ENCODE results near the gene KIAA0232.
"Not testable (repeated sequence)": the region's sequence is repeated elsewhere in the genome, so short reads cannot be mapped to it uniquely, and the experiment has no call there.

The KIAA0232 gene

DNA sequence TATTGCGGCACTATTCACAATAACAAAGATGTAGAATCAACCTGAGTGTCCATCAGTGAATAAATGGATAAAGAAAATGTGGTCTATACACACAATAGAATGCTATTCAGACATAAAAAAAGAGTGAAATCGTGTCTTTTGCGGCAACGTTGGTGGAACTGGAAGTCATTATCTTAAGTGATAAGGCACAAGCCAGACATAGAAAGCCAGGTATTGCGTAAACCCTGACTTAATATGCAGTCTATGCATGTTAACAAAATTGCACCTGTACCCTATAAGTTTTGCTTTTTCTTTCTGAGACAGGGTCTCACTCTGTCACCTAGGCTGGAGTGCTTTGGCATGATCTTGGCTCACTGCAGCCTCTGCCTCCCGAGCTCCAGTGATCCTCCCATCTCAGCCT lies 28.6 kb downstream of the KIAA0232 start:
- no peak for DNase-seq

DNA sequence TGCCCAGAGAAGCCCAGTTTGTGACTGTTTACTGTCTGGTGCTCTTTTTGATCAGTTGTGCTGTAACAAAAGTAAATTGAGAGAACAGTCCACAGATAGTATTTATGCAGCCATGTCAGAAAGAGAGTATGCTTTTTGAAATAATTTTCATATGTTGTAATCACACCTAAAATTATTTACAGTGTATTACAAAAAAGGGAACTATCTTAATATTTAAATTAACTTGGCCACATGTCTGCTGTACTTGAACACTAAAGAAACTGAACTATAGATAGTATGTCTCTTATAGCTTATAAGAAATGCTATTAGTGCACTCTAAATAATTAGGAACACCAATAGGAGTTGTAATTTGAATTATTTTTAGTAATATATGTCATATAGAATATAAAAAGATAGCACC lies 30.2 kb downstream of the KIAA0232 start:
- DNase-seq = no peak

GRCh38 chr4:6813725-6814124 lies 31.2 kb downstream of the KIAA0232 start:
- no peak for DNase-seq

DNA sequence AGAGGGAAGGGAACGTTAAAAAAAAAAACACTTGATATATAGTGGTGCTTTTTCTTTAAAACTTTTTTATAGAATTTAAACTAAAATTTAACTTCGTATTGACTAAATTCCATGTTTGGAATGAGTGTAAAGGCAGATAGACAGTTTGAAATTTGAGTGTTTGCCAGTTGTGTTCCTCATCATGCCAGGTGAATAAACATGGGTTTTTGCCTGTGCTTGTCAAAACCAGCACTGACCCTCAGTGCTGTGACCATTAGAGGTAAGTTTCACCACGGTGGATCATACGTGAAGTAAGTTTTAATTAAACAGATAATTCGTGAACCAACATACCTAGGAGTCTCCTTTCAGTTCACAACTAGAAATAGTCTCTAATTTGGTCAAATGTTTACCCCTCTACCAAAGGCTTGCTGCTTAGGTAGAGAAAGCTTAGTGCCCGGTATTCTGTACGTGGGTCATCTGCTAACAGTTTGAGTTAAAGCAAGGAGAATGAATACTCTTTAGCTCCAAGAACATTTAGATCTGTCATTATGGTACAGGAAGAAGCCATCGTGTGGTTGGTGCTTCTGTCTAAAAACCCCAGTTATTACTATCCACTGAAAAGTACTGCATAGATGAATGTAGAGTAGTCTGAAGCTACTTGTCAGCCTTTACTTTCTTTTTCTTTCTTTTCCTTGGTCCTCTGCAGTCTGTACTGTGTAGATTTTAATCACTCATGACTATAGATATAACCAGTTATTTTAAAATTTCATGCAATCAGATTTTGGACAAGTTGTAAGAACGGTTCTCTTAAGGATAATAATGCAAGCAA lies 32.7 kb downstream of the KIAA0232 start:
- no peak for DNase-seq

DNA sequence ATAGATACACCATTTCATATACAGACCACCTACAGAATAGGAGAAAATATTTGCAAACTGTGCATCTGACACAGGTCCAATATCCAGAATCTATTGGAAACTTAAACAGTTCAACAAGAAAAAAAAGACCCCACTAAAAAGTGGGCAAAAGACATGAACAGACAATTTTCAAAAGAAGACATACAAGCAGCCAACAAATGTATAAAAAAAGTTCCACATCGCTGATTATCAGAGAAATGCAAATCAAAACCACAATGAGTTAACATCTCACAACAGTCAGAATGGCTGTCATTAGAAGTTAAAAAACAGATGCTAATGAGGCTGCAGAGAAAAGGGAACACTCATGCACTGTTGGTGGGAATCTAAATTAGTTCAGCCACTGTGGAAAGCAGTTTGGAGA lies 36.8 kb downstream of the KIAA0232 start:
- DNase-seq = no peak

DNA sequence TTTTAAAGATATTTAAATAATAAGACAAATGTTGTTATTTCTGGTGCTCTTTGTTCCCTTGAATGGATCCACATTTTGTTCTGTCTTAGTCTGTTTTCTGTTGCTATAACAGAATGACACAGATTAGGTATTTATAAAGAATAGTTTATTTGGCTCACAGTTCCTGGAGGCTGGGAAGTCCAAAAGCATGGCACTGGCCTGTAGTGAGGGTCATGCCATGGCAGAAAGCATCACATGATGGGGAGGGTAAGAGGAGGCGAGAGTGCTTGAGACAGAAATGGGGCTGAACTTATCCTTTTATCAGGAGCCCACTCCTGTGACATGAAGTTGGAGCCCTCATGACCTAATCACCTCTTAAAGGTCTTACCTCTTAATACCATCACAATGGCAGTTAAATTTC lies 38.2 kb downstream of the KIAA0232 start:
- DNase-seq = no peak

DNA sequence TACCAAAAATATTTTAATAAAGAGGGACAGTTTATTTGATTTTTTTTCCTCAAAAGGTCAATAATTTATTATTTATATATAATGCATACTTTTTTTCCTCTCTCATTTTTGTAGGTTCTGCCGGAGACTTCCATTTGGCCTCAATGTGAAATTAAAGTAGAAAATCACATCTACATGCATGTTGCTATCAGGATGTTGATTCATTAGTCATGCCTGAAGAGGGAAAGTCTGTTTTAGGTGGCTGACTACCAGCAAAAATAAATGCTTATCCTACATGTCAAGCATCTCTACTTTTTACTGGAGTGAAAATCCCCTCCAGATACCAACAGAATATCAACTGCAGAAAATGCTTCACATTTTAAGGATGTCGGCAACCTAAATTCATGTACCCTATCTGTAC lies 41.5 kb downstream of the KIAA0232 start:
- DNase-seq = no peak

GRCh38 chr4:6824772-6825402 lies 42.4 kb downstream of the KIAA0232 start:
- DNase-seq = no peak

DNA sequence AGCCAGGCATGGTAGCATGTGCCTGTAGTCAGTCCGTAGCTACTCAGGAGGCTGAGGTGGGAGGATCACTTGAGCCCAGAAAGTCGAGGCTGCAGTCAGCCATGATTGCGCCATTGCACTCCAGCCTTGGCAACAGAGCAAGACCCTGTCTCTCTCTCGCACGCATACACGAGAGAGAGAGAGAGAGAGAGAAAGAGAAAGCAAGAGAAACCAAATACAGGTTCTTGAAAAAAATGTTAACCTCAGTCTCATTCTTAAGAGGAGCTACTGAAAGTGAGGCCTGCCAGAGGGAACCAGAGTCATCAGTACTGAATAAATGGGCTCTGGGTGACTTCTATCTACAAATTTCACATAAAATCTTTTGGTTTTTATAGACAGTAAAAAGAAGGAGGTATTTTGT lies 42.9 kb downstream of the KIAA0232 start:
- DNase-seq = no peak

- no peak for DNase-seq
Measured at GRCh38 chr4:6826781-6827508, 44.4 kb downstream of the KIAA0232 start.

DNA sequence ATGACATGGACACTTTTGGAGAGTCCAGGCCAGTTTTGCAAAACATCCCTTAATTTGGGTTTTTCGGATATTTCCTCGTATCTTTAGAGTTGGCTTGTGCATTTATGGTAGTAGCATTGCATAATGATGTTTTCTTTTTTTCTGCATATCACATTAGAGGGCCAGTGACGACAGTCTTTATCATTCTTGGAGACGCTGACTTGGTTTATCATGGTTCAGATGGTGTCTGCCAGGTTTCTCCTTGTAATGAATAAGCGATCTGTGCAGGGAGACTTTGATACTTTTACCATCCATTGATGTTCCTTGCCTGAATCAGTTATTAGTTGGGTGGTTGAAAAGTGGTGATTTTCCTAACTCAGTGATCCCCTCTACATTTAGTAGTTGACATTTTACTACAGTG lies 46.6 kb downstream of the KIAA0232 start:
- no peak for DNase-seq

- peak; percentile 40 for DNase-seq
Measured at GRCh38 chr4:6834867-6835266, 52.3 kb downstream of the KIAA0232 start.

- DNase-seq = not testable (repeated sequence)
Measured at GRCh38 chr4:6835616-6836015, 53.1 kb downstream of the KIAA0232 start.

- DNase-seq = not testable (repeated sequence)
Measured at GRCh38 chr4:6837106-6837505, 54.6 kb downstream of the KIAA0232 start.

DNA sequence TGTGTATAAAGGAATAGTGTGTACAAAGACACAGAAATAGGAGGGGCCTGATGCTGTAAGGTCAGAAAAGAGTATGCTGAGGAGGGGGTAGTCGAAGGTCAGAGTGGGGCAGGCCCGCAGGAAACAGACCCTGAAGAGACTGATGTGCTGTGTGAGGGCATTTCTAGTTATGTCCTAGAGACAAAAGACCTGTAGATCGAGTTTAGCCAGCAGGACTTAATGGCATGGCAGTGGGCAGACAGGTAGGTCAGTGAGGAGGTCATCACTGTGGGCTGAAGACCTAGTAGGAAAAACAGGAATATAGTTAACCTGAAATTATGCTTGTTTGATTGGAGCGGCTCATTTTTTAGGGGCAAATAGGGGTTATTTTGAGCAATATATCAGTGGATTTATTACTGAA lies 57.1 kb downstream of the KIAA0232 start:
- DNase-seq = no peak

DNA sequence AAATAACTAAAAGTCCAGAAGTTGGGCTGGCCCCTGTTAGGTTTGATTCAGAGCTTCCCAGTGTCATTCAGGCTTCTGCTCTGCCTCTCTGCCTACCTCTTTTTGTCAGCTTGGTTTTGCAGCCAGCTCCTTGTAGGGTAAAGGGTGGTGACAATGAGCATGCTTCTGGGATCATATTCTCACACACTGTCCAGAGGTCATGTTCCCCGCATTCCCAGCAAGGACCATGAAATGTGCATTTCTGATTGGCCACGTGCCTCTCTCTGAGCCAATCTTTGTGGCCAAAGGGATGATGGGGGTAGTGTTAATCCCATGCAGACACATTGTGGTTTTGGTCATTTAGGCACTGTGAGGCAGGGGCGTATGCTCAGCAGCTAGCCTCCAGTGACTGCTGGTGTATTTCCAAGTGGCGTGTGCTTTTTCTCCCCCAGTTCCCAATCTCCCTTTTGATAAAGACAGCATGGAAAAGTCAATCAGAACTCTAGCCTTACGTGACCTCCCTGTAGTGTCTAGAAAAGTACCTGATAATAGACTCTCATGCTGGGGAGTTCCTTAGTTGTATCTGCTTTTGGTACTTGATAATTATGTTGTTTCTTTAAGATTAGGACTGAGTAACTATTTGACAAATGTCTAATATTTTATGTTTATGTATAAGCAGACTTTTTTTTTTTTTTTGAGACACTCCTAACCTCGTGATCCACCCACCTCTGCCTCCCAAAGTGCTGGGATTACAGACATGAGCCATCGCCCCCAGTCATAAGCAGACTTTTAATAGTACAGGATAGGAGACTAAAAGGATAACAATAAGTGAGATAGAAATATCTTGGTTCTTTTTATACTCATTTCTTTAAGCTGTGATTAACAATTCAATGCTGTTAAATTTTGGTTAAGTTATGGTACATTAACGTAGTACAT lies 57.8 kb downstream of the KIAA0232 start:
- DNase-seq = no peak

- no peak for DNase-seq
Measured at GRCh38 chr4:6845027-6845426, 62.5 kb downstream of the KIAA0232 start.

DNA sequence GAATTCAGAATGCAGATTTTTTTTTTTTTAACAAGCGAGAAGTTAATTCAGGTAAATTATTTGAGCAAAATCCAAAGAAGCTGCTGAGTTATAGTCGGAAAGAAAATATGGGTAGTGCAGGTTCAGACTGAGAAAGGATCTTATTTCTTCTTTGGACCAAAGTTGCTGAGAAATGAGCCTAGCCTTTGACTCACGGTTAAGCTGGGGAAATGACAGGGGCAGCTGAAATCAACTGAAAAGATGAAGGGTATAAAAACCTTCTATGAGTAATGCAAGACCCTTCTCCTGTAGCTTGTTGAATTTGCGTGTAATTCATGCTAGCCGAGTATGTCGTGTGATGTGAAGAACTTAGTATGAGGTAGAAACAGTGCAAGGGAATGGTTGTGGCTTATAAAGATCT lies 63.0 kb downstream of the KIAA0232 start:
- DNase-seq = no peak

DNA sequence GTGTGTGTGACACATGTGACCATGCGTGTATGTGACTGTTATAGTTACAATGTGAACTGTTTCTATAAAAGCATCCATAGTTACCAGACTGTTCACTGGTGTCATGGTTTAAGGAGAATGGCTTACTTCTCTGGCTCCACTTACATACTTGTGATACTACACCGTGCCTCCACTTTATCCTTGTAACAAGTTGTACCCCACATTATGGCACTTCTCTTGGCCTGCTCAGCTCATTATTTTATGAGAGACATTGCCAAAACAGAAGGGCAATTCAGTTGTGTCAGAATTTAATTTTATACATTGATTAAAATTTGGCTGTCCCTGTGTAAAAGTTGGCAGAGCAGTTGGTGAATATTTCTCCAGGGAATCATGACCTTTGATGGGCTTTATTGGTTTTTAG lies 64.7 kb downstream of the KIAA0232 start:
- no peak for DNase-seq

GRCh38 chr4:6848717-6849305 lies 66.3 kb downstream of the KIAA0232 start:
- DNase-seq = no peak

DNA sequence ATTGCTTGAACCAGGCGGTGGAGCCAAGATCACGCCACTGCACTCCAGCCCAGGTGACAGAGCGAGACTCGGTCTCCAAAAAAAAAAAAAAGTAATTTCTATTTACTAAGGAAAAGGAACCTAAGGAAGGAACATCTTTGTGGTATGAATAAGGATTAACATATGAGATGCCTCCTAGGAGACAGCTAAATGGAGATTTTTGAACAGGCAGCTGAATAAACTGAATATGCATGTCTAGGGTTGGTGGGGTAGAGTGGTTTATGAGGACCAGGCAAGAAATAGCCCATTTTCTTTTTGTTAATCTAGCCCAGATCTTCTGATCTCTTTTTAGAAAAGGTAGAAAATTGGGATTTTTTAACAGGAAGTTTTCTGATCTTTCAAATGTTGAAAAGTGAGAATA lies 67.2 kb downstream of the KIAA0232 start:
- DNase-seq = no peak

GRCh38 chr4:6851431-6851830 lies 68.9 kb downstream of the KIAA0232 start:
- no peak for DNase-seq

DNA sequence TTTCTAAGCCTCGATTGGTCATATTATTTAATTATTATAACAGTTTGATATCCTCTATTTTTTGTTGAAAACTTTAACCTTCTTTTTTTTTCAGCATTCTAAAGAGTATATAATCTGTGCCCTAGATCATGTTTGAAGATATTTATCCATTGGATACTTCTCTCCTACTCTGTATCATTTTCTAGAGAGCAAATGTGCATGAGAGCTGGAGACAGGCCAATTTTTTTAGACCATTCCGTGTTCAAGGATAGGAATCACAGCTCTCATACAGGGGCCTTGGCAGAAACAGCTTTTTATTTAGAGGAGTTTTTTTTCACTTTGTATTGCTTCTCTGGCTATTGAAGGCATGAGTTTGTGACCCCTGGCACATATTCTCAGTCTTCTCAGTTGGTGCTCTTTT lies 69.4 kb downstream of the KIAA0232 start:
- DNase-seq = no peak
